ENCODE data around the gene PPFIA3. TPM values are rescaled to one million over a fixed set of nuclear protein-coding genes. Genes with fewer than 3 reads are reported as not detected.

Gene PPFIA3
- polyA plus RNA-seq, 2 of the 4 experiments (the other 2 are of a cell fraction): 3.2 to 7.3 TPM

GRCh38 chr19:49094505-49095482 lies 24.6 kb upstream of the PPFIA3 start:
- no peak for DNase-seq (ENCODE audit: low read depth in 1 of 2, low spot score in 1 of 2)
- no peaks in the 10 kb centered on the region for H3K9me3 ChIP-seq
- WGBS (ENCODE audit: missing lambda C conversion rate): 89% methylated on average over 23 of the region's 23 CpGs
- H3K4me3 ChIP-seq: no peak overlapping the region
- TF ChIP-seq CBX8 (IDR thresholded peaks at IDR 0.05): no peak
- no peak for TF ChIP-seq SMC3 (IDR thresholded peaks at IDR 0.05)
- H3K27ac ChIP-seq: no peak overlapping the region
- no peak for FAIRE-seq
- ChIA-PET POLR2A (interaction anchor here (1.0 kb wide), 1 partner anchor 19 kb away, joined by 4 read pairs; the partner anchor contains the start of gene LIN7B), CTCF (interaction anchor here (0.8 to 13.2 kb wide), 18 partner anchors 8 to 130 kb away, joined by 3 to 241 read pairs (median 6); partner anchors contain the start of genes GYS1, LIN7B and RUVBL2)
- H3K4me2 ChIP-seq: no peak overlapping the region
- H3K4me1 ChIP-seq: peaks cover 14% of the 10 kb centered on the region
- peak; percentile 11 to 18; a peak in 3 of 6 replicates for ATAC-seq

GRCh38 chr19:49097453-49098288 lies 21.7 kb upstream of the PPFIA3 start:
- ATAC-seq (peak; percentile 78 to 83), FAIRE-seq (peak; percentile 99), DNase-seq (ENCODE audit: low read depth in 1 of 2, low spot score in 1 of 2) (peak; percentile 88 to 89)
- ChIA-PET CTCF (interaction anchor here (0.5 to 13.2 kb wide), 62 partner anchors 8 to 373 kb away, joined by 3 to 241 read pairs (median 6); partner anchors contain the start of genes GYS1, HRC, KCNA7 and LIN7B), POLR2A (interaction anchor here (0.5 to 1.7 kb wide), 10 partner anchors 9 to 669 kb away, joined by 3 to 8 read pairs (median 5); partner anchors contain the start of genes AP2A1, GYS1, LIN7B and RUVBL2)
- peak overlapping the region in 1 of 2 experiments; percentile 46; a peak in 2 of 6 replicates for H3K27ac ChIP-seq
- H3K9me3 ChIP-seq: no peaks in the 10 kb centered on the region
- WGBS (ENCODE audit: missing lambda C conversion rate): 27% methylated on average over 8 of the region's 8 CpGs
- no peak overlapping the region for H3K4me3 ChIP-seq
- peaks cover 21% of the 10 kb centered on the region for H3K4me1 ChIP-seq
- H3K4me2 ChIP-seq: peak overlapping the region; percentile 33; the same call in 2 of the 3 replicates
- no peak for TF ChIP-seq FOSB (CRISPR knock-in tag; IDR thresholded peaks at IDR 0.05)
- TF ChIP-seq EP300 (IDR thresholded peaks at IDR 0.05): no peak
- no peak for TF ChIP-seq EHF (CRISPR knock-in tag; IDR thresholded peaks at IDR 0.05)
- peak; percentile 99 for TF ChIP-seq CTCF (IDR thresholded peaks at IDR 0.05)
- TF ChIP-seq ELK1 (IDR thresholded peaks at IDR 0.05; ENCODE audit: low read depth, low read length): no peak
- TF ChIP-seq BHLHE40 (IDR thresholded peaks at IDR 0.05; ENCODE audit: low read depth, low read length): no peak
- no peak for TF ChIP-seq NPAS2 (CRISPR knock-in tag; IDR thresholded peaks at IDR 0.05; ENCODE audit: borderline replicate concordance)
- no peak for TF ChIP-seq SREBF2 (IDR thresholded peaks at IDR 0.05)
- no peak for TF ChIP-seq FOSL2 (IDR thresholded peaks at IDR 0.05)
- no peak for TF ChIP-seq FOSL2 (CRISPR knock-in tag; IDR thresholded peaks at IDR 0.05)
- no peak for TF ChIP-seq RNF2 (IDR thresholded peaks at IDR 0.05; ENCODE audit: borderline replicate concordance, low read depth)
- no peak for TF ChIP-seq HES2 (IDR thresholded peaks at IDR 0.05)
- TF ChIP-seq MAX (IDR thresholded peaks at IDR 0.05): no peak
- no peak for TF ChIP-seq ZNF302 (CRISPR knock-in tag; IDR thresholded peaks at IDR 0.05)
- no peak for TF ChIP-seq HOXB13 (CRISPR knock-in tag; IDR thresholded peaks at IDR 0.05; ENCODE audit: low read depth)
- TF ChIP-seq NR3C1 (IDR thresholded peaks at IDR 0.05): no peak
- TF ChIP-seq POLR2AphosphoS2 (conservative IDR thresholded peaks at IDR 0.05; ENCODE audit: low read length): peak; percentile 80; the same call in 1 of the 2 replicates
- TF ChIP-seq ESRRA (IDR thresholded peaks at IDR 0.05; ENCODE audit: borderline replicate concordance, low read length): no peak
- no peak for TF ChIP-seq CHD4 (IDR thresholded peaks at IDR 0.05; ENCODE audit: borderline replicate concordance)
- TF ChIP-seq JUN (IDR thresholded peaks at IDR 0.05): no peak
- no peak for TF ChIP-seq KDM5A (IDR thresholded peaks at IDR 0.05)
- TF ChIP-seq CHD2 (IDR thresholded peaks at IDR 0.05; ENCODE audit: low read length, partially characterized antibody): no peak
- TF ChIP-seq CBX2 (IDR thresholded peaks at IDR 0.05; ENCODE audit: borderline replicate concordance, low read depth): no peak
- TF ChIP-seq HOXA7 (CRISPR knock-in tag; IDR thresholded peaks at IDR 0.05): no peak
- TF ChIP-seq NFE2L2 (conservative IDR thresholded peaks at IDR 0.05; ENCODE audit: low read length): no peak
- no peak for TF ChIP-seq EHMT2 (IDR thresholded peaks at IDR 0.05; ENCODE audit: low read depth)
- TF ChIP-seq ZFP36 (IDR thresholded peaks at IDR 0.05; ENCODE audit: borderline replicate concordance, partially characterized antibody): no peak
- TF ChIP-seq ATOH8 (CRISPR knock-in tag; IDR thresholded peaks at IDR 0.05; ENCODE audit: low read depth): no peak
- no peak for TF ChIP-seq FOXS1 (CRISPR knock-in tag; IDR thresholded peaks at IDR 0.05)
